ENCODE measurements around the gene FOXL2.

Gene FOXL2

DNA sequence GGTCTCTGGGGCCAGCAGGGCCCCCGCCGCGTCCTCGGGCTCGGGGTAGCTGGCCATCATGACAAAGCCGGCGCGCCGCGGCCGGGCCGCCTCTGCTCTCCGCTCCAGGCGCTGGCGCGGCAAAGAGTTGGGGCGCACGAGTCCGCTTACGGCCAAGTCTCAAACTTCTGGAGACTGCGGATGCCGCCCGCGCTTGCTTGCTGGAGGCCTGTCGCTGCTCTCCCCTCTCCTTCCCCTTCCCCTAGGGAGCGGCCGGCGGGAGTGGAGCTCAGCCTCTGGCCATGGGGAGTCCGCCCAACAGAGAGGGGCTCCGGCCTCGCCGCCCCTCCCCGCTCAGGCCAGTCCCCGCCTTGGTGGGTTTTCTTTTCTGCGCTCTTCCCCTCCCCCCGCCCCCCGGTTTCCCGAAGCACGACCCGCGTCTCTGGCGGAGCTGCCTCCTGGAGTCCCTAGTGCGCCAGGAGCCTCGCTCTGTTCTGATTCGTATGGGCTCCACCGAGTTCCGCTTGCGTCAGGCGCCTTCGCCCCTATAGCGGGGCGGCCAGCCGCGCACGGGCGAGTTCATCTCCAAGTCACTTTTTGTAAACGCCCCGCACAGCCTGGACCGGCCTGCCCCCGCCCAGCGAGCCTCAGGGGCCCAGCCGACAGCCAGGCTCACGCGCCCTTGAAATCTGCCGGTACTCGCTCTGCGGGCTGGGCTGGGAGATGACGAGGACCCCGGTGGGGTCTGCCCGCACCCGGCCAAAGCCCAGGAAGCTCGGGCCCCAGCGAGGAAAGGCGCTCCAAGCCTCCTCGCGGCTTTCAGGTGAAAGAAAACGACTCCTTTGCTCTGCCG, at the start of gene FOXL2, which contains the start of gene FOXL2NB:
Gene FOXL2, minus strand, starts transcription at position 475 of the 832 bp plus-strand sequence. Its CDS starts 415 bp downstream, at position 60.
Gene FOXL2NB, plus strand, starts transcription at position 555 of the 832 bp plus-strand sequence. Its CDS starts 148 bp downstream, at position 703.
- no peak within 1 kb of the TSS for H3K27ac ChIP-seq (ENCODE audit: low read depth, low read length)
- H2AFZ ChIP-seq (ENCODE audit: low read length, unreplicated experiment) = peak within 1 kb of the TSS; percentile 82

DNA sequence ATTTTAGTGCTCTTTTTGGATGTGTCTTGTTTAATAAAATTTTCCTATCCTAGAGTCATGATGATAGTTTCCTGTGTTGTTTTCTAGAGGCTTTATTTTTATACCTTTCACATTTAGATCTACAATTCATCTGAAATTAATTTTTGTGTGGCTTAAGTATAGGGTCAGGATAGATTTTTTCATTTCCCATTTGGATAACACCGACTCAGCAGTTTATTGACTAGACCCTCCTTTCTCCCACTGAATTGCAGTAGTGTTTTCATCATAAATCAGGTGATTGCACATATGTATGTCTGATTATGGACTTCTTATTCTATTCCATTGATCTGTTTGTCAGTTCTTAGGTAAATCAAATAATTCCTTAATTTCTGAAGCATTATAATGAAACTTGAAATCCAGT, 48.8 kb upstream of the FOXL2 start:
- Histone ChIP-seq H3K4me1 (ENCODE audit: control insufficient read depth, insufficient read depth, low read length, unreplicated experiment) (no peaks in the 10 kb centered on the region), H3K4me3 (ENCODE audit: low read depth, low read length) (no peak overlapping the region), H3K36me3 (ENCODE audit: insufficient read depth, low read length) (no peaks in the 10 kb centered on the region), H2AFZ (ENCODE audit: low read length, unreplicated experiment) (no peak overlapping the region), H3K27ac (ENCODE audit: low read depth, low read length) (no peak overlapping the region), H3K79me2 (ENCODE audit: control insufficient read depth, insufficient read depth, low read length, unreplicated experiment) (no peaks in the 10 kb centered on the region), H3K27me3 (ENCODE audit: insufficient read depth, low read length) (peaks cover 79% of the 10 kb centered on the region)

More for the DNA sequence above, at the start of gene FOXL2, which contains the start of gene FOXL2NB:
- Histone ChIP-seq H3K36me3 (ENCODE audit: insufficient read depth, low read length) (no peaks in the 10 kb centered on the region), H3K4me3 (ENCODE audit: low read depth, low read length) (peak within 1 kb of the TSS; percentile 81), H3K4me1 (ENCODE audit: control insufficient read depth, insufficient read depth, low read length, unreplicated experiment) (no peaks in the 10 kb centered on the region), H3K27me3 (ENCODE audit: insufficient read depth, low read length) (peaks cover 98% of the 10 kb centered on the region), H3K79me2 (ENCODE audit: control insufficient read depth, insufficient read depth, low read length, unreplicated experiment) (no peaks in the 10 kb centered on the region)

DNA sequence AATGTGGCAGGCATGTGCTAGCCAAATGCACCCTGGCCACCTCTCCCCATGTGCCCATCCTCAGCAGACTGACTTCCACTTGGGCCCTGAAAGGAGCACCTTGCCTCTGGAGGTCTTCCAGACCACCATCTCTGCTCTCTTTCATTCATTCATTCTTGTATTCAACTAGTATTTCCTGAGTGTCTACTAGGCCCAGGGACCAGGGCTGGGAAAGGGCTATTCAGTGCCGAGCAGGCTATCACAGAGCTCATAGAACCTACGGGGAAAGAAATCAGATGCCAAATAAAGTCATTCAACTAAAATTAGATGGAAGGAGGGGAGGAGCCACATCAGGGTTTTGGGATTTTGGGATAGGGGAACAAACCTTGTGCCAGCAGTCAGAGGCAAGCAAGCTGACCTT, 40.2 kb upstream of the FOXL2 start:
- H3K4me1 ChIP-seq (ENCODE audit: control insufficient read depth, insufficient read depth, low read length, unreplicated experiment) = no peaks in the 10 kb centered on the region
- H3K27me3 ChIP-seq (ENCODE audit: insufficient read depth, low read length) = peaks cover 52% of the 10 kb centered on the region

DNA sequence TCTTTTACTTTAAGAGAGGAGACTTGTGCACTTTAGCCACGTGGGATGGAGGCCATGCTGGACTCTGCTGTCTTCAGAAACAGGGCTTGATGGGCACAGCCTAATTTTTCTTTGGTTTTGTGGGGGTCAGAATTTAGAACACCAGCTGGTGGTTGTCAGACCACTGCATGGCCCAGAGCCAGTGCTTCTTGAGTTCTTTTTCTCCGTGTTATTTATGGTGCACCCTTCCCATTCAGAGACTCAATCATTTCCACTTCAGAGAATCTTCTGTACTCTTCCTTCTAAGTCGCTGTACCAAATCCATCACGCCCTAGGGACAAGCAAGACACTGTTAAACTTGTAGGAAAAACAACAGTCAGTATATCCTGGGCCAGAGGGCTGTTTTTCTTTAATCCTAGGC, 39.0 kb upstream of the FOXL2 start:
- H3K4me1 ChIP-seq (ENCODE audit: control insufficient read depth, insufficient read depth, low read length, unreplicated experiment) = no peaks in the 10 kb centered on the region
- H3K36me3 ChIP-seq (ENCODE audit: insufficient read depth, low read length) = no peaks in the 10 kb centered on the region
- H3K4me3 ChIP-seq (ENCODE audit: low read depth, low read length) = no peak overlapping the region
- no peak overlapping the region for H3K27ac ChIP-seq (ENCODE audit: low read depth, low read length)
- H3K79me2 ChIP-seq (ENCODE audit: control insufficient read depth, insufficient read depth, low read length, unreplicated experiment) = no peaks in the 10 kb centered on the region
- H3K27me3 ChIP-seq (ENCODE audit: insufficient read depth, low read length) = peaks cover 52% of the 10 kb centered on the region
- H2AFZ ChIP-seq (ENCODE audit: low read length, unreplicated experiment) = no peak overlapping the region

More for the DNA sequence above, 40.2 kb upstream of the FOXL2 start:
- Histone ChIP-seq H3K4me3 (ENCODE audit: low read depth, low read length) (no peak overlapping the region), H2AFZ (ENCODE audit: low read length, unreplicated experiment) (no peak overlapping the region), H3K79me2 (ENCODE audit: control insufficient read depth, insufficient read depth, low read length, unreplicated experiment) (no peaks in the 10 kb centered on the region), H3K36me3 (ENCODE audit: insufficient read depth, low read length) (no peaks in the 10 kb centered on the region), H3K27ac (ENCODE audit: low read depth, low read length) (no peak overlapping the region)

- H3K27ac ChIP-seq (ENCODE audit: low read depth, low read length) = no peak overlapping the region
- H3K27me3 ChIP-seq (ENCODE audit: insufficient read depth, low read length) = peaks cover 48% of the 10 kb centered on the region
- no peaks in the 10 kb centered on the region for H3K79me2 ChIP-seq (ENCODE audit: control insufficient read depth, insufficient read depth, low read length, unreplicated experiment)
- H3K4me3 ChIP-seq (ENCODE audit: low read depth, low read length) = no peak overlapping the region
- H2AFZ ChIP-seq (ENCODE audit: low read length, unreplicated experiment) = no peak overlapping the region
- no peaks in the 10 kb centered on the region for H3K4me1 ChIP-seq (ENCODE audit: control insufficient read depth, insufficient read depth, low read length, unreplicated experiment)
- no peaks in the 10 kb centered on the region for H3K36me3 ChIP-seq (ENCODE audit: insufficient read depth, low read length)
Observed at GRCh38 chr3:138984816-138985215, 37.9 kb upstream of the FOXL2 start.

DNA sequence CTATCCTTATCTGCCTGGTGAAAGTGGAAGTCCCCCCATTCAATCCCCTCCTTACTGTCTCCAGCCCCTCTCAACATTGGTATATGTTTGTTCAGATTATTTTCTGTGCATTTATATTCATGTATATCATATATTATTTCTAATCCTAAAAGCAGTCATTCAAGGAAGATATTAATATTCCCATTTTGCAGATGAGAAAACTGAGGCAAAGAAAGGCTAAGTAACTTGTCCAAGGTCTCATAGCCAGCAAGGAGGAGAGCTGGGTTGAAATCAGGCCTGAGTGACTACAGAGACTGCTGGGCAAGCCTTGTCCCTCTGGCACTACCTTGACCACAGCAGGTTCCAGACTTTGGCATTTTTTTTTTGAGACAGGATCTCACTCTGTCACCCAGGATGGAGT, 29.1 kb upstream of the FOXL2 start:
- H3K27me3 ChIP-seq (ENCODE audit: insufficient read depth, low read length) = peaks cover 10% of the 10 kb centered on the region; the same call in 1 of the 2 replicates
- H3K36me3 ChIP-seq (ENCODE audit: insufficient read depth, low read length) = no peaks in the 10 kb centered on the region
- H2AFZ ChIP-seq (ENCODE audit: low read length, unreplicated experiment) = no peak overlapping the region
- H3K79me2 ChIP-seq (ENCODE audit: control insufficient read depth, insufficient read depth, low read length, unreplicated experiment) = no peaks in the 10 kb centered on the region
- no peak overlapping the region for H3K27ac ChIP-seq (ENCODE audit: low read depth, low read length)
- H3K4me3 ChIP-seq (ENCODE audit: low read depth, low read length) = no peak overlapping the region
- peaks cover 8% of the 10 kb centered on the region for H3K4me1 ChIP-seq (ENCODE audit: control insufficient read depth, insufficient read depth, low read length, unreplicated experiment)

DNA sequence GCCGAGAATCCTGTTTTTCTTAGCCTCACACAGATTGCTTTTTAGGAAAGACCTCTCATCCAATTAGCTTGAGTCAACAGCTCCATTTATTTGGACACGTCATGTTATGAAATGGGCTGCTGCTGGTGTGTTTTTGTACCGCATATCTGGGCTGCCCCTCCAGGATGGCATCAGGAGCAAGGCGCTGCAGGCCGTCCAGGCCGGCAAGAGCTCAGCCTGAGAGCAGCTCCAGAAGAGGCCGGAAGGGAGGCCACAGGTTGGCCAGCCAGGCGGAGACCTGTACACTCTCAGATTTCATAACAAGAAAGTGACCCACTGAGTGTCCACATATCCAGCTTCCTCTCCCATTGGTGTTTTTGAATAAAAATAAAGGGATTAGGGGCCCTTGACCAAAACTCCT, 28.4 kb upstream of the FOXL2 start:
- Histone ChIP-seq H3K79me2 (ENCODE audit: control insufficient read depth, insufficient read depth, low read length, unreplicated experiment) (no peaks in the 10 kb centered on the region), H3K27ac (ENCODE audit: low read depth, low read length) (no peak overlapping the region), H3K36me3 (ENCODE audit: insufficient read depth, low read length) (no peaks in the 10 kb centered on the region), H3K4me3 (ENCODE audit: low read depth, low read length) (no peak overlapping the region), H3K27me3 (ENCODE audit: insufficient read depth, low read length) (peaks cover 15% of the 10 kb centered on the region; the same call in 1 of the 2 replicates), H3K4me1 (ENCODE audit: control insufficient read depth, insufficient read depth, low read length, unreplicated experiment) (peaks cover 8% of the 10 kb centered on the region), H2AFZ (ENCODE audit: low read length, unreplicated experiment) (no peak overlapping the region)

GRCh38 chr3:138974462-138974861, 27.5 kb upstream of the FOXL2 start:
- no peaks in the 10 kb centered on the region for H3K36me3 ChIP-seq (ENCODE audit: insufficient read depth, low read length)

GRCh38 chr3:138972941-138973340, 26.0 kb upstream of the FOXL2 start:
- Histone ChIP-seq H3K27ac (ENCODE audit: low read depth, low read length) (no peak overlapping the region), H3K4me1 (ENCODE audit: control insufficient read depth, insufficient read depth, low read length, unreplicated experiment) (peaks cover 8% of the 10 kb centered on the region), H3K36me3 (ENCODE audit: insufficient read depth, low read length) (no peaks in the 10 kb centered on the region), H3K79me2 (ENCODE audit: control insufficient read depth, insufficient read depth, low read length, unreplicated experiment) (no peaks in the 10 kb centered on the region), H3K4me3 (ENCODE audit: low read depth, low read length) (no peak overlapping the region), H3K27me3 (ENCODE audit: insufficient read depth, low read length) (peaks cover 30% of the 10 kb centered on the region; the same call in 1 of the 2 replicates), H2AFZ (ENCODE audit: low read length, unreplicated experiment) (no peak overlapping the region)

More at GRCh38 chr3:138974462-138974861, 27.5 kb upstream of the FOXL2 start:
- Histone ChIP-seq H3K4me3 (ENCODE audit: low read depth, low read length) (no peak overlapping the region), H3K4me1 (ENCODE audit: control insufficient read depth, insufficient read depth, low read length, unreplicated experiment) (peaks cover 8% of the 10 kb centered on the region), H3K79me2 (ENCODE audit: control insufficient read depth, insufficient read depth, low read length, unreplicated experiment) (no peaks in the 10 kb centered on the region), H2AFZ (ENCODE audit: low read length, unreplicated experiment) (no peak overlapping the region), H3K27ac (ENCODE audit: low read depth, low read length) (no peak overlapping the region), H3K27me3 (ENCODE audit: insufficient read depth, low read length) (peaks cover 20% of the 10 kb centered on the region; the same call in 1 of the 2 replicates)

GRCh38 chr3:138971766-138972320, 24.9 kb upstream of the FOXL2 start:
- H3K4me1 ChIP-seq (ENCODE audit: control insufficient read depth, insufficient read depth, low read length, unreplicated experiment) = peaks cover 8% of the 10 kb centered on the region
- H2AFZ ChIP-seq (ENCODE audit: low read length, unreplicated experiment) = no peak overlapping the region
- H3K27ac ChIP-seq (ENCODE audit: low read depth, low read length) = no peak overlapping the region
- H3K4me3 ChIP-seq (ENCODE audit: low read depth, low read length) = no peak overlapping the region
- H3K79me2 ChIP-seq (ENCODE audit: control insufficient read depth, insufficient read depth, low read length, unreplicated experiment) = no peaks in the 10 kb centered on the region
- H3K27me3 ChIP-seq (ENCODE audit: insufficient read depth, low read length) = peaks cover 30% of the 10 kb centered on the region; the same call in 1 of the 2 replicates
- no peaks in the 10 kb centered on the region for H3K36me3 ChIP-seq (ENCODE audit: insufficient read depth, low read length)
